HCT116 (cell line): ENCODE measurements around the gene HBM. TPM values are rescaled to one million over a fixed set of nuclear protein-coding genes. Genes with fewer than 3 reads are reported as not detected.

Experiments
- ATAC-seq: fragments of 200-7000 bp; cut with Tn5 transposase; 2 replicates; pipeline ENCODE4 v1.9.1; 2020; ENCODE audit warnings: mild to moderate bottlenecking, moderate library complexity
- BruUV-seq: library from RNA; stranded (reverse); fragments of 400-500 nt; replicated peaks from 2 replicates; lab custom pipeline; 2021; lab: Mats Ljungman, UMichigan
- CTCF ChIA-PET: fragments of 300-600 bp; sonication (Branson Sonifier 250); formaldehyde crosslinking; loops from one replicate; lab custom pipeline; 2021; ENCODE audit warnings: antibody characterized with exemption; lab: Charles Lee
- POLR2A ChIA-PET: fragments of 300-600, 350-600 bp; sonication (Branson Sonifier 250); formaldehyde crosslinking; loops from one replicate; lab custom pipeline; 2021; ENCODE audit warnings: antibody characterized with exemption; lab: Charles Lee
- RAD21 ChIA-PET, 2 experiments: fragments of 300-600 bp; sonication (Branson Sonifier 250); formaldehyde crosslinking; loops; one replicate each; lab custom pipeline; 2023; ENCODE audit warnings: low total read pairs in 2 of 2; ENCODE audit not compliant: uncharacterized antibody in 2 of 2, unreplicated experiment in 2 of 2, low non-redundant PET in 1 of 2; lab: Charles Lee
- DNase-seq: peaks from one replicate; pipeline ENCODE4 v3.0.0-alpha.2; 2010; ENCODE audit warnings: low read depth, low spot score
- H2AFZ ChIP-seq: fragments of 200-600 bp; shearing (Covaris generic), sonication (generic); 2 replicates; pipeline ENCODE4 v1.6.1; 2017; ENCODE audit warnings: low read depth, mixed run types, mixed read lengths, antibody characterized with exemption, low read length; ENCODE audit not compliant: poor library complexity, severe bottlenecking
- H3K27ac ChIP-seq: 2 replicates; pipeline ENCODE4 v1.5.1; 2012; ENCODE audit warnings: low read depth, low read length
- H3K27me3 ChIP-seq: fragments of 200-600 bp; sonication (generic); 2 replicates; pipeline ENCODE4 v1.6.1; 2016; ENCODE audit warnings: mixed run types, low read length, mixed read lengths; ENCODE audit not compliant: insufficient read depth
- H3K36me3 ChIP-seq, 2 experiments: fragments of 200-500 bp in 1 of 2; fragments of 200-600 bp in 1 of 2; sonication (Bioruptor generic) in 1 of 2; sonication (generic) in 1 of 2; 2 replicates each; pipeline versions ENCODE4 v1.5.1 to v1.6.1; 2014 to 2016; ENCODE audit warnings: low read length in 2 of 2, inconsistent platforms in 1 of 2, mixed read lengths in 1 of 2, mixed run types in 1 of 2; ENCODE audit not compliant: insufficient read depth in 2 of 2, control insufficient read depth in 1 of 2
- H3K4me1 ChIP-seq, 2 experiments: fragments of 200-600 bp in 1 of 2; sonication (generic) in 1 of 2; 2 replicates each; pipeline versions ENCODE4 v1.5.1 to v1.6.1; 2012 to 2017; ENCODE audit warnings: low read length in 2 of 2, inconsistent platforms in 1 of 2, mild to moderate bottlenecking in 1 of 2, mixed read lengths in 1 of 2, mixed run types in 1 of 2, moderate library complexity in 1 of 2; ENCODE audit not compliant: insufficient read depth in 2 of 2, control insufficient read depth in 1 of 2
- H3K4me2 ChIP-seq: fragments of 200-600 bp; sonication (generic); 2 replicates; pipeline ENCODE4 v1.6.1; 2017; ENCODE audit warnings: mixed run types, low read length, mixed read lengths
- H3K4me3 ChIP-seq, 2 experiments: fragments of 200-600 bp in 1 of 2; sonication (generic) in 1 of 2; replicated peaks in 1 of 2; 2 replicates each; pipeline ENCODE4 v1.5.1; 2011 to 2016; ENCODE audit warnings: low read length in 2 of 2, control low read depth in 1 of 2, low read depth in 1 of 2, mild to moderate bottlenecking in 1 of 2, mixed read lengths in 1 of 2, mixed run types in 1 of 2
- H3K79me2 ChIP-seq: fragments of 200-600 bp; sonication (generic); 2 replicates; pipeline ENCODE4 v1.6.1; 2017; ENCODE audit warnings: mild to moderate bottlenecking, mixed run types, low read length, moderate library complexity, mixed read lengths; ENCODE audit not compliant: insufficient read depth
- H3K9ac ChIP-seq: fragments of 200-600 bp; sonication (generic); 2 replicates; pipeline ENCODE4 v1.6.1; 2016; ENCODE audit warnings: low read length, mixed read lengths
- H3K9me2 ChIP-seq: fragments of 200-600 bp; sonication (generic), shearing (Covaris generic); 2 replicates; pipeline ENCODE4 v1.6.1; 2017; ENCODE audit warnings: mixed run types, mild to moderate bottlenecking, moderate library complexity; ENCODE audit not compliant: insufficient read depth
- H3K9me3 ChIP-seq, 2 experiments: fragments of 200-500 bp in 1 of 2; fragments of 200-600 bp in 1 of 2; sonication (Bioruptor generic) in 1 of 2; sonication (generic) in 1 of 2; 2 replicates each; pipeline ENCODE4 v1.6.1; 2014 to 2017; ENCODE audit warnings: low read length in 2 of 2, mixed read lengths in 2 of 2, inconsistent platforms in 1 of 2, low read depth in 1 of 2, mild to moderate bottlenecking in 1 of 2, mixed run types in 1 of 2, moderate library complexity in 1 of 2; ENCODE audit not compliant: control insufficient read depth in 1 of 2, insufficient read depth in 1 of 2
- H4K20me1 ChIP-seq: fragments of 200-600 bp; sonication (generic), shearing (Covaris generic); 2 replicates; pipeline ENCODE4 v1.6.1; 2017; ENCODE audit warnings: mixed run types, mild to moderate bottlenecking, moderate library complexity; ENCODE audit not compliant: insufficient read depth
- CEBPB ChIP-seq: IDR thresholded peaks from 2 replicates; pipeline ENCODE4 v1.6.1; 2012; ENCODE audit warnings: low read depth
- EGR1 ChIP-seq: IDR thresholded peaks from 2 replicates; pipeline ENCODE4 v1.6.1; 2012; ENCODE audit warnings: low read depth
- ELF1 ChIP-seq: IDR thresholded peaks from 2 replicates; pipeline ENCODE4 v1.6.1; 2012; ENCODE audit warnings: low read depth, borderline replicate concordance
- EZH2 ChIP-seq: fragments of 200-600 bp; sonication (generic); IDR thresholded peaks from 2 replicates; pipeline ENCODE4 v1.6.1; 2017; ENCODE audit warnings: antibody characterized with exemption, mixed run types
- EZH2phosphoT487 ChIP-seq: fragments of 200-600 bp; IDR thresholded peaks from 2 replicates; pipeline ENCODE4 v1.6.1; 2018; ENCODE audit warnings: antibody characterized with exemption, borderline replicate concordance
- FOSL1 ChIP-seq: IDR thresholded peaks from 2 replicates; pipeline ENCODE4 v1.6.1; 2012; ENCODE audit warnings: low read depth
- POLR2A ChIP-seq: IDR thresholded peaks from 2 replicates; pipeline ENCODE4 v1.7.0; 2011; ENCODE audit warnings: borderline replicate concordance; ENCODE audit not compliant: insufficient read depth, insufficient read length; ENCODE audit errors: extremely low read depth
- SIN3A ChIP-seq: IDR thresholded peaks from 2 replicates; pipeline ENCODE4 v1.6.1; 2012; ENCODE audit warnings: low read depth
- SP1 ChIP-seq: IDR thresholded peaks from 2 replicates; pipeline ENCODE4 v1.6.1; 2012; ENCODE audit warnings: low read depth
- SRF ChIP-seq: IDR thresholded peaks from 2 replicates; pipeline ENCODE4 v1.6.1; 2012; ENCODE audit warnings: low read depth
- TCF7L2 ChIP-seq: IDR thresholded peaks from 2 replicates; pipeline ENCODE4 v1.7.0; 2011; ENCODE audit warnings: borderline replicate concordance, inconsistent platforms; ENCODE audit not compliant: insufficient read depth, insufficient read length; ENCODE audit errors: extremely low read depth
- YY1 ChIP-seq: IDR thresholded peaks from 2 replicates; pipeline ENCODE4 v1.6.1; 2011; ENCODE audit warnings: low read length, low read depth, moderate library complexity, mild to moderate bottlenecking; ENCODE audit not compliant: insufficient replicate concordance; ENCODE audit errors: extremely low read depth
- ZFX ChIP-seq: fragments of 450-650 bp; IDR thresholded peaks from 2 replicates; pipeline ENCODE4 v1.6.1; 2017
- ZNF274 ChIP-seq: fragments of 200-500 bp; sonication (Bioruptor generic); IDR thresholded peaks from 2 replicates; pipeline ENCODE4 v1.6.1; 2014; ENCODE audit warnings: mild to moderate bottlenecking, low read depth, low read length, inconsistent platforms
- intact Hi-C: fragments of 100-400 bp; cut with micrococcal nuclease; formaldehyde crosslinking; loops from 2 replicates; pipeline ENCODE4 v1.10.0; 2022
- total RNA-seq: library from RNA; stranded (reverse); gene quantifications from one replicate; pipeline ENCODE4 v1.2.1, GENCODE V29; 2021; ENCODE audit not compliant: unreplicated experiment
- TF ChIP-seq, protein P1 (sequence below), 3 experiments: fragments of 200-600 bp in 1 of 3; sonication (generic) in 1 of 3; IDR thresholded peaks in 2 of 3; conservative IDR thresholded peaks in 1 of 3; 2 replicates each; pipeline ENCODE4 v1.5.1; 2012 to 2017; ENCODE audit warnings: low read depth in 2 of 3, low read length in 2 of 3, antibody characterized with exemption in 1 of 3, borderline replicate concordance in 1 of 3, control low read depth in 1 of 3, mild to moderate bottlenecking in 1 of 3, mixed read lengths in 1 of 3, mixed run types in 1 of 3, moderate library complexity in 1 of 3; ENCODE audit not compliant: insufficient read depth in 1 of 3
- TF ChIP-seq, protein P2 (sequence below): IDR thresholded peaks from 2 replicates; pipeline ENCODE4 v1.6.1; 2012; ENCODE audit warnings: low read depth
- TF ChIP-seq, protein P3 (sequence below): IDR thresholded peaks from 2 replicates; pipeline ENCODE4 v1.6.1; 2011; ENCODE audit warnings: mild to moderate bottlenecking, low read length, moderate library complexity; ENCODE audit not compliant: insufficient replicate concordance; ENCODE audit errors: extremely low read depth

HBM gene
- total RNA-seq, 1 experiment from 2014 or later: not detected

DNA sequence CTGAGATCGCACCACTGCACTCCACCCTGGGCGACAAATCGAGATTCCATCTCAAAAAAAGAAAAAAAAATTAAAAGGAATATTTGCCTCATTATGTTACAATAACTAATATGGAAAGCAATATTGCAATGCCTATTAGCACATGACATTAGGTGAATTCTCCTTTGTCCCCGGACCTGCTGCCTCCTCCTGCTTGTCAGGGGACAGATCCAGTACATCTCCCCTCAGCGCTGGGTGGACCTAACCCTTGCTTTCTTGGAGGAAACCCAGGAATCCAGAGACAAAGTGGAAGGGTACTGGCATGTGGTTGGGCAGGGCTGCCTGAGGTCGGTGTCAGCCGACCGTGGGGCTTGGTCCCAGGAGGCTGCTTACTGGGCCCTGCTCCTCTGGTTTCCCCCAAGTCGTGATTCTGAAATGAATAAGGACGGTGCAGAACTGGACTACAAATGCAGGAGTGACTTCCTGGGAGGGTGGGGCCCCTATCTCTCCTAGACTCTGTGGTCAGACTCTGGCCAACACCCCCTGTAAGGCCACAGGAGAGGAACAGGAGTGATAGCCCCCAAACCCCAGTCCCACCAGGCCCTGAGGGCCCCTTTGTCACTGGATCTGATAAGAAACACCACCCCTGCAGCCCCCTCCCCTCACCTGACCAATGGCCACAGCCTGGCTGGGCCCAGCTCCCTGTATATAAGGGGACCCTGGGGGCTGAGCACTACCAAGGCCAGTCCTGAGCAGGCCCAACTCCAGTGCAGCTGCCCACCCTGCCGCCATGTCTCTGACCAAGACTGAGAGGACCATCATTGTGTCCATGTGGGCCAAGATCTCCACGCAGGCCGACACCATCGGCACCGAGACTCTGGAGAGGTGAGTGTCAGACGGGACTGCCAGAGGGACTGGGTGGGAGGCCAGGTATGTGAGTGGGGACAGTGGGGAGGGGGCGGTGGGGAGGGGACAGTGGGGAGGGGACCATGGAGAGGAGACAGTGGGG, 13.3 kb upstream of the HBM start, which contains the start of gene HBZ:
TSS of gene HBZ (plus strand) at position 504 of the 988 bp plus-strand sequence. CDS start at position 770, 266 bp downstream.
- Histone ChIP-seq H3K27me3 (no peaks in the 10 kb centered on the region), H4K20me1 (no peaks in the 10 kb centered on the region), H3K4me1 (peaks cover 5 to 9% of the 10 kb centered on the region in 2 experiments; a peak in 3 of 4 replicates), H3K36me3 (no peaks in the 10 kb centered on the region), H3K79me2 (no peaks in the 10 kb centered on the region), H3K9ac (no peak within 1 kb of the TSS), H3K9me2 (no peaks in the 10 kb centered on the region), H3K9me3 (no peaks in the 10 kb centered on the region), H3K4me3 (no peak within 1 kb of the TSS), H2AFZ (no peak within 1 kb of the TSS), H3K4me2 (no peak within 1 kb of the TSS), H3K27ac (no peak within 1 kb of the TSS)
- DNase-seq (no peak), ATAC-seq (no peak)
- TF ChIP-seq, protein P1, sequence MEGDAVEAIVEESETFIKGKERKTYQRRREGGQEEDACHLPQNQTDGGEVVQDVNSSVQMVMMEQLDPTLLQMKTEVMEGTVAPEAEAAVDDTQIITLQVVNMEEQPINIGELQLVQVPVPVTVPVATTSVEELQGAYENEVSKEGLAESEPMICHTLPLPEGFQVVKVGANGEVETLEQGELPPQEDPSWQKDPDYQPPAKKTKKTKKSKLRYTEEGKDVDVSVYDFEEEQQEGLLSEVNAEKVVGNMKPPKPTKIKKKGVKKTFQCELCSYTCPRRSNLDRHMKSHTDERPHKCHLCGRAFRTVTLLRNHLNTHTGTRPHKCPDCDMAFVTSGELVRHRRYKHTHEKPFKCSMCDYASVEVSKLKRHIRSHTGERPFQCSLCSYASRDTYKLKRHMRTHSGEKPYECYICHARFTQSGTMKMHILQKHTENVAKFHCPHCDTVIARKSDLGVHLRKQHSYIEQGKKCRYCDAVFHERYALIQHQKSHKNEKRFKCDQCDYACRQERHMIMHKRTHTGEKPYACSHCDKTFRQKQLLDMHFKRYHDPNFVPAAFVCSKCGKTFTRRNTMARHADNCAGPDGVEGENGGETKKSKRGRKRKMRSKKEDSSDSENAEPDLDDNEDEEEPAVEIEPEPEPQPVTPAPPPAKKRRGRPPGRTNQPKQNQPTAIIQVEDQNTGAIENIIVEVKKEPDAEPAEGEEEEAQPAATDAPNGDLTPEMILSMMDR (IDR thresholded peaks at IDR 0.05 in 2 of 3, conservative IDR thresholded peaks at IDR 0.05 in 1 of 3; ENCODE audit: borderline replicate concordance in 1 of 3, insufficient read depth in 1 of 3, low read depth in 2 of 3, low read length in 2 of 3): no peak
- TF ChIP-seq POLR2A (no peak), SRF (no peak), ZFX (no peak), EZH2 (no peak), EGR1 (no peak), TCF7L2 (no peak), YY1 (no peak), EZH2phosphoT487 (no peak), CEBPB (no peak), ELF1 (no peak), ZNF274 (no peak), SIN3A (no peak), FOSL1 (no peak), SP1 (no peak)
- TF ChIP-seq, protein P2, sequence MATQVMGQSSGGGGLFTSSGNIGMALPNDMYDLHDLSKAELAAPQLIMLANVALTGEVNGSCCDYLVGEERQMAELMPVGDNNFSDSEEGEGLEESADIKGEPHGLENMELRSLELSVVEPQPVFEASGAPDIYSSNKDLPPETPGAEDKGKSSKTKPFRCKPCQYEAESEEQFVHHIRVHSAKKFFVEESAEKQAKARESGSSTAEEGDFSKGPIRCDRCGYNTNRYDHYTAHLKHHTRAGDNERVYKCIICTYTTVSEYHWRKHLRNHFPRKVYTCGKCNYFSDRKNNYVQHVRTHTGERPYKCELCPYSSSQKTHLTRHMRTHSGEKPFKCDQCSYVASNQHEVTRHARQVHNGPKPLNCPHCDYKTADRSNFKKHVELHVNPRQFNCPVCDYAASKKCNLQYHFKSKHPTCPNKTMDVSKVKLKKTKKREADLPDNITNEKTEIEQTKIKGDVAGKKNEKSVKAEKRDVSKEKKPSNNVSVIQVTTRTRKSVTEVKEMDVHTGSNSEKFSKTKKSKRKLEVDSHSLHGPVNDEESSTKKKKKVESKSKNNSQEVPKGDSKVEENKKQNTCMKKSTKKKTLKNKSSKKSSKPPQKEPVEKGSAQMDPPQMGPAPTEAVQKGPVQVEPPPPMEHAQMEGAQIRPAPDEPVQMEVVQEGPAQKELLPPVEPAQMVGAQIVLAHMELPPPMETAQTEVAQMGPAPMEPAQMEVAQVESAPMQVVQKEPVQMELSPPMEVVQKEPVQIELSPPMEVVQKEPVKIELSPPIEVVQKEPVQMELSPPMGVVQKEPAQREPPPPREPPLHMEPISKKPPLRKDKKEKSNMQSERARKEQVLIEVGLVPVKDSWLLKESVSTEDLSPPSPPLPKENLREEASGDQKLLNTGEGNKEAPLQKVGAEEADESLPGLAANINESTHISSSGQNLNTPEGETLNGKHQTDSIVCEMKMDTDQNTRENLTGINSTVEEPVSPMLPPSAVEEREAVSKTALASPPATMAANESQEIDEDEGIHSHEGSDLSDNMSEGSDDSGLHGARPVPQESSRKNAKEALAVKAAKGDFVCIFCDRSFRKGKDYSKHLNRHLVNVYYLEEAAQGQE: no peak
- TF ChIP-seq, protein P3, sequence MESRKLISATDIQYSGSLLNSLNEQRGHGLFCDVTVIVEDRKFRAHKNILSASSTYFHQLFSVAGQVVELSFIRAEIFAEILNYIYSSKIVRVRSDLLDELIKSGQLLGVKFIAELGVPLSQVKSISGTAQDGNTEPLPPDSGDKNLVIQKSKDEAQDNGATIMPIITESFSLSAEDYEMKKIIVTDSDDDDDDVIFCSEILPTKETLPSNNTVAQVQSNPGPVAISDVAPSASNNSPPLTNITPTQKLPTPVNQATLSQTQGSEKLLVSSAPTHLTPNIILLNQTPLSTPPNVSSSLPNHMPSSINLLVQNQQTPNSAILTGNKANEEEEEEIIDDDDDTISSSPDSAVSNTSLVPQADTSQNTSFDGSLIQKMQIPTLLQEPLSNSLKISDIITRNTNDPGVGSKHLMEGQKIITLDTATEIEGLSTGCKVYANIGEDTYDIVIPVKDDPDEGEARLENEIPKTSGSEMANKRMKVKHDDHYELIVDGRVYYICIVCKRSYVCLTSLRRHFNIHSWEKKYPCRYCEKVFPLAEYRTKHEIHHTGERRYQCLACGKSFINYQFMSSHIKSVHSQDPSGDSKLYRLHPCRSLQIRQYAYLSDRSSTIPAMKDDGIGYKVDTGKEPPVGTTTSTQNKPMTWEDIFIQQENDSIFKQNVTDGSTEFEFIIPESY: no peak
- ChIA-PET CTCF (no interaction called here), RAD21 (no interaction called here), POLR2A (no interaction called here)
- intact Hi-C loops: no loop called here
- no TSS peak for BruUV-seq
